HepG2 (cell line): ENCODE data around the gene SPAG9. TPM values are rescaled to one million over a fixed set of nuclear protein-coding genes. Genes with fewer than 3 reads are reported as not detected.

Experiments used
- ARID5B ChIP-seq: IDR thresholded peaks from 2 replicates; pipeline ENCODE4 v1.4.0; 2020; ENCODE audit warnings: mild to moderate bottlenecking, missing genetic modification reagents
- FOXK2 ChIP-seq: fragments of 450-650 bp; IDR thresholded peaks from 2 replicates; pipeline ENCODE4 v1.6.1; 2016
- HBP1 ChIP-seq: IDR thresholded peaks from 2 replicates; pipeline ENCODE4 v1.6.1; 2016; ENCODE audit warnings: low read depth, control low read depth
- HCFC1 ChIP-seq: fragments of 150-350 bp; IDR thresholded peaks from 2 replicates; pipeline ENCODE4 v1.6.1; 2014; ENCODE audit warnings: low read depth, low read length
- HES4 ChIP-seq: sonication (generic); formaldehyde crosslinking; IDR thresholded peaks from 2 replicates; pipeline ENCODE4 v1.9.0; 2021; ENCODE audit warnings: mild to moderate bottlenecking, missing genetic modification reagents, borderline replicate concordance
- HNF1A ChIP-seq, 2 experiments: sonication (generic) in 1 of 2; formaldehyde crosslinking in 1 of 2; IDR thresholded peaks; 2 replicates each; pipeline versions ENCODE4 v1.4.0 to v1.6.1; 2016 to 2020; ENCODE audit warnings: borderline replicate concordance in 1 of 2, low read depth in 1 of 2, mild to moderate bottlenecking in 1 of 2, missing genetic modification reagents in 1 of 2
- KDM5B ChIP-seq: sonication (generic); formaldehyde crosslinking; IDR thresholded peaks from 2 replicates; pipeline ENCODE4 v1.4.0; 2020; ENCODE audit warnings: missing genetic modification reagents, mild to moderate bottlenecking, borderline replicate concordance
- MIER2 ChIP-seq: IDR thresholded peaks from 2 replicates; pipeline ENCODE4 v1.6.1; 2016; ENCODE audit warnings: missing biosample characterization, missing genetic modification reagents
- NCOA2 ChIP-seq: sonication (generic); formaldehyde crosslinking; IDR thresholded peaks from 2 replicates; pipeline ENCODE4 v1.8.0; 2022; ENCODE audit warnings: inconsistent platforms
- PHF8 ChIP-seq: sonication (generic); formaldehyde crosslinking; IDR thresholded peaks from 2 replicates; pipeline ENCODE4 v1.5.0; 2020; ENCODE audit warnings: missing genetic modification reagents
- SRSF4 ChIP-seq: fragments of 200-400 bp; formaldehyde crosslinking; IDR thresholded peaks from one replicate; pipeline ENCODE4 v1.6.1; 2018; ENCODE audit warnings: mild to moderate bottlenecking, low read depth, low read length, moderate library complexity; ENCODE audit not compliant: poor library complexity, severe bottlenecking
- SYNCRIP ChIP-seq: fragments of 200-400 bp; formaldehyde crosslinking; IDR thresholded peaks from 2 replicates; pipeline ENCODE4 v1.6.1; 2018; ENCODE audit warnings: mild to moderate bottlenecking, low read depth, low read length; ENCODE audit not compliant: insufficient read depth
- TEAD2 ChIP-seq: sonication (generic); formaldehyde crosslinking; IDR thresholded peaks from 2 replicates; pipeline ENCODE4 v1.9.0; 2021; ENCODE audit warnings: missing genetic modification reagents
- U2AF2 ChIP-seq: fragments of 200-400 bp; formaldehyde crosslinking; IDR thresholded peaks from 2 replicates; pipeline ENCODE4 v1.6.1; 2017; ENCODE audit warnings: low read depth, mild to moderate bottlenecking, low read length
- XRCC5 ChIP-seq: fragments of 200-400 bp; formaldehyde crosslinking; optimal IDR thresholded peaks from 2 replicates; pipeline ENCODE3; 2017; ENCODE audit warnings: mild to moderate bottlenecking, low read length
- ZBTB44 ChIP-seq: sonication (generic); formaldehyde crosslinking; IDR thresholded peaks from 2 replicates; pipeline ENCODE4 v1.4.0; 2020; ENCODE audit warnings: missing genetic modification reagents
- ZNF792 ChIP-seq: IDR thresholded peaks from 2 replicates; pipeline ENCODE4 v1.6.1; 2016
- polyA plus RNA-seq, 8 experiments: library from polyadenylated mRNA; depleted of rRNA in 3 of 8; stranded (reverse) in 7 of 8; unstranded in 1 of 8; fragments of >200 nt; fragmentation: Illumina TruSeq in 4 of 8; extraction: Trizol in 4 of 8; gene quantifications; 2 replicates each; pipeline versions ENCODE4 v1.2.1 to v1.2.3, GENCODE V29; 2011 to 2016; ENCODE audit warnings: low read depth in 4 of 8, missing spikeins in 1 of 8, mixed read lengths in 1 of 8; ENCODE audit not compliant: insufficient read depth in 1 of 8
- total RNA-seq, 5 experiments: library from RNA; depleted of rRNA; stranded (reverse); fragments of >200 nt; fragmentation: Illumina TruSeq; extraction: Trizol; gene quantifications; 2 replicates each; pipeline ENCODE4 v1.2.3, GENCODE V29; 2016; ENCODE audit warnings: low read depth in 1 of 5

Gene SPAG9
- total and polyA plus RNA-seq, 2 of the 13 experiments (the other 11 are each of a cell fraction or from before 2014, with no cell fraction given), result 43.2 to 78.6 TPM

GRCh38 chr17:50944054-50944901, 176.4 kb downstream of the SPAG9 start (continued):
- TF ChIP-seq ARID5B, result peak; percentile 95
- TF ChIP-seq SYNCRIP, result no peak
- peak; percentile 96 for TF ChIP-seq NCOA2
- TF ChIP-seq XRCC5, result no peak
- peak; percentile 47; the same call in 1 of the 2 replicates for TF ChIP-seq HNF1A (IDR thresholded peaks at IDR 0.05; ENCODE audit: low read depth)
- peak; percentile 95 for TF ChIP-seq HNF1A (CRISPR knock-in tag; IDR thresholded peaks at IDR 0.05; ENCODE audit: borderline replicate concordance)
- TF ChIP-seq HES4, result peak; percentile 90; the same call in 1 of the 2 replicates
- TF ChIP-seq ZBTB44 (CRISPR knock-in tag), result no peak; the same call in 1 of the 2 replicates
- peak; percentile 39; the same call in 1 of the 2 replicates for TF ChIP-seq FOXK2
- TF ChIP-seq SRSF4, result peak; percentile 97
- peak; percentile 97 for TF ChIP-seq KDM5B (CRISPR knock-in tag)
- no peak for TF ChIP-seq HCFC1
- TF ChIP-seq MIER2, result peak; percentile 34; the same call in 1 of the 2 replicates
- no peak for TF ChIP-seq U2AF2
- peak; percentile 69 for TF ChIP-seq ZNF792 (CRISPR knock-in tag)
- TF ChIP-seq HBP1 (CRISPR knock-in tag), result peak; percentile 39; the same call in 1 of the 2 replicates
- peak; percentile 77 for TF ChIP-seq PHF8 (CRISPR knock-in tag)
- TF ChIP-seq TEAD2 (CRISPR knock-in tag), result no peak; the same call in 1 of the 2 replicates
